IPS-18a (cell line): Measurements from ENCODE around the gene SYNPR.
A peak's percentile ranks its signal among the peaks of the same experiment; 100 is the strongest.
"Not testable (repeated sequence)": the region's sequence is repeated elsewhere in the genome, so short reads cannot be mapped to it uniquely, and the experiment has no call there.

Experiments used
- H3K27ac ChIP-seq: one replicate; pipeline ENCODE4 v1.5.1; 2013; ENCODE audit warnings: low read length
- H3K27me3 ChIP-seq: one replicate; pipeline ENCODE4 v1.6.1; 2013; ENCODE audit warnings: mild to moderate bottlenecking, low read length; ENCODE audit not compliant: control insufficient read depth, insufficient read depth
- H3K36me3 ChIP-seq: one replicate; pipeline ENCODE4 v1.6.1; 2013; ENCODE audit warnings: low read depth, low read length; ENCODE audit not compliant: control insufficient read depth
- H3K4me1 ChIP-seq: one replicate; pipeline ENCODE4 v1.6.1; 2013; ENCODE audit warnings: low read depth, low read length; ENCODE audit not compliant: control insufficient read depth
- H3K4me3 ChIP-seq: one replicate; pipeline ENCODE4 v1.5.1; 2013; ENCODE audit warnings: low read length
- H3K9ac ChIP-seq: one replicate; pipeline ENCODE4 v1.6.1; 2013; ENCODE audit warnings: mild to moderate bottlenecking, low read length, moderate library complexity
- H3K9me3 ChIP-seq: one replicate; pipeline ENCODE4 v1.6.1; 2013; ENCODE audit warnings: low read depth, low read length; ENCODE audit not compliant: control insufficient read depth

Gene SYNPR

GRCh38 chr3:63639806-63640205, 361.7 kb downstream of the SYNPR start:
- H3K4me1 ChIP-seq, result peaks cover 11% of the 10 kb centered on the region
- H3K9ac ChIP-seq, result no peak overlapping the region
- no peaks in the 10 kb centered on the region for H3K27me3 ChIP-seq
- H3K4me3 ChIP-seq, result no peak overlapping the region
- H3K27ac ChIP-seq, result no peak overlapping the region
- H3K9me3 ChIP-seq, result peaks cover 3% of the 10 kb centered on the region
- H3K36me3 ChIP-seq, result no peaks in the 10 kb centered on the region

GRCh38 chr3:63642488-63642887, 364.4 kb downstream of the SYNPR start:
- Histone ChIP-seq H3K27ac (no peak overlapping the region), H3K36me3 (no peaks in the 10 kb centered on the region), H3K27me3 (no peaks in the 10 kb centered on the region), H3K4me3 (no peak overlapping the region), H3K4me1 (peaks cover 11% of the 10 kb centered on the region), H3K9me3 (no peaks in the 10 kb centered on the region), H3K9ac (no peak overlapping the region)

- H3K27ac ChIP-seq, result no peak overlapping the region
- H3K4me1 ChIP-seq, result peaks cover 11% of the 10 kb centered on the region
- no peaks in the 10 kb centered on the region for H3K27me3 ChIP-seq
- H3K9me3 ChIP-seq, result no peaks in the 10 kb centered on the region
- H3K36me3 ChIP-seq, result no peaks in the 10 kb centered on the region
- peak overlapping the region; percentile 75 for H3K4me3 ChIP-seq
- H3K9ac ChIP-seq, result peak overlapping the region; percentile 58
Measured at GRCh38 chr3:63644212-63644797, 366.2 kb downstream of the SYNPR start.

GRCh38 chr3:63644928-63645781, 367.0 kb downstream of the SYNPR start:
- peak overlapping the region; percentile 58 for H3K9ac ChIP-seq
- not testable (repeated sequence) for H3K27ac ChIP-seq, H3K9me3 ChIP-seq, H3K27me3 ChIP-seq, H3K36me3 ChIP-seq
- H3K4me3 ChIP-seq, result peak overlapping the region; percentile 75
- peaks cover 11% of the 10 kb centered on the region for H3K4me1 ChIP-seq

GRCh38 chr3:63652066-63652725, 374.1 kb downstream of the SYNPR start, which contains the start of gene SNTN:
Gene SNTN, plus strand, starts transcription at chr3:63652675. Its CDS starts 13 bp downstream, at chr3:63652688.
- Histone ChIP-seq H3K9ac (no peak within 1 kb of the TSS), H3K27ac (no peak within 1 kb of the TSS), H3K4me3 (no peak within 1 kb of the TSS), H3K36me3 (no peaks in the 10 kb centered on the region), H3K27me3 (no peaks in the 10 kb centered on the region), H3K9me3 (no peaks in the 10 kb centered on the region), H3K4me1 (no peaks in the 10 kb centered on the region)

GRCh38 chr3:63654211-63654610, 376.1 kb downstream of the SYNPR start:
- no peaks in the 10 kb centered on the region for H3K27me3 ChIP-seq
- H3K27ac ChIP-seq, result no peak overlapping the region

GRCh38 chr3:63654931-63655330, 376.8 kb downstream of the SYNPR start:
- H3K27ac ChIP-seq, result no peak overlapping the region

More at GRCh38 chr3:63654211-63654610, 376.1 kb downstream of the SYNPR start:
- Histone ChIP-seq H3K4me3 (no peak overlapping the region), H3K9ac (no peak overlapping the region), H3K36me3 (no peaks in the 10 kb centered on the region), H3K9me3 (no peaks in the 10 kb centered on the region), H3K4me1 (no peaks in the 10 kb centered on the region)

GRCh38 chr3:63655519-63655918, 377.4 kb downstream of the SYNPR start:
- H3K27me3 ChIP-seq, result no peaks in the 10 kb centered on the region
- no peaks in the 10 kb centered on the region for H3K4me1 ChIP-seq
- H3K36me3 ChIP-seq, result no peaks in the 10 kb centered on the region
- no peak overlapping the region for H3K27ac ChIP-seq
- no peak overlapping the region for H3K4me3 ChIP-seq
- H3K9ac ChIP-seq, result no peak overlapping the region
- no peaks in the 10 kb centered on the region for H3K9me3 ChIP-seq

More at GRCh38 chr3:63654931-63655330, 376.8 kb downstream of the SYNPR start:
- H3K27me3 ChIP-seq, result no peaks in the 10 kb centered on the region
- H3K36me3 ChIP-seq, result no peaks in the 10 kb centered on the region
- H3K4me3 ChIP-seq, result no peak overlapping the region
- H3K4me1 ChIP-seq, result no peaks in the 10 kb centered on the region
- H3K9me3 ChIP-seq, result no peaks in the 10 kb centered on the region
- H3K9ac ChIP-seq, result no peak overlapping the region

- H3K9me3 ChIP-seq, result no peaks in the 10 kb centered on the region
- no peak overlapping the region for H3K9ac ChIP-seq
- H3K27me3 ChIP-seq, result no peaks in the 10 kb centered on the region
- H3K4me1 ChIP-seq, result no peaks in the 10 kb centered on the region
- no peak overlapping the region for H3K27ac ChIP-seq
- no peaks in the 10 kb centered on the region for H3K36me3 ChIP-seq
- H3K4me3 ChIP-seq, result no peak overlapping the region
Measured at GRCh38 chr3:63656786-63657185, 378.7 kb downstream of the SYNPR start.

GRCh38 chr3:63661242-63661641, 383.1 kb downstream of the SYNPR start:
- Histone ChIP-seq H3K4me3 (no peak overlapping the region), H3K27ac (no peak overlapping the region), H3K36me3 (no peaks in the 10 kb centered on the region), H3K27me3 (no peaks in the 10 kb centered on the region), H3K9ac (no peak overlapping the region), H3K4me1 (no peaks in the 10 kb centered on the region), H3K9me3 (no peaks in the 10 kb centered on the region)

GRCh38 chr3:63662011-63662410, 383.9 kb downstream of the SYNPR start:
- H3K27me3 ChIP-seq, result no peaks in the 10 kb centered on the region
- no peaks in the 10 kb centered on the region for H3K4me1 ChIP-seq
- H3K27ac ChIP-seq, result no peak overlapping the region
- H3K36me3 ChIP-seq, result no peaks in the 10 kb centered on the region
- H3K4me3 ChIP-seq, result no peak overlapping the region
- H3K9ac ChIP-seq, result no peak overlapping the region
- H3K9me3 ChIP-seq, result no peaks in the 10 kb centered on the region
